ENCODE results near the gene LRPAP1. TPM values are rescaled to one million over a fixed set of nuclear protein-coding genes. Genes with fewer than 3 reads are reported as not detected.

The LRPAP1 gene
- total RNA-seq, 1 experiment from 2014 or later, result 126 TPM

DNA sequence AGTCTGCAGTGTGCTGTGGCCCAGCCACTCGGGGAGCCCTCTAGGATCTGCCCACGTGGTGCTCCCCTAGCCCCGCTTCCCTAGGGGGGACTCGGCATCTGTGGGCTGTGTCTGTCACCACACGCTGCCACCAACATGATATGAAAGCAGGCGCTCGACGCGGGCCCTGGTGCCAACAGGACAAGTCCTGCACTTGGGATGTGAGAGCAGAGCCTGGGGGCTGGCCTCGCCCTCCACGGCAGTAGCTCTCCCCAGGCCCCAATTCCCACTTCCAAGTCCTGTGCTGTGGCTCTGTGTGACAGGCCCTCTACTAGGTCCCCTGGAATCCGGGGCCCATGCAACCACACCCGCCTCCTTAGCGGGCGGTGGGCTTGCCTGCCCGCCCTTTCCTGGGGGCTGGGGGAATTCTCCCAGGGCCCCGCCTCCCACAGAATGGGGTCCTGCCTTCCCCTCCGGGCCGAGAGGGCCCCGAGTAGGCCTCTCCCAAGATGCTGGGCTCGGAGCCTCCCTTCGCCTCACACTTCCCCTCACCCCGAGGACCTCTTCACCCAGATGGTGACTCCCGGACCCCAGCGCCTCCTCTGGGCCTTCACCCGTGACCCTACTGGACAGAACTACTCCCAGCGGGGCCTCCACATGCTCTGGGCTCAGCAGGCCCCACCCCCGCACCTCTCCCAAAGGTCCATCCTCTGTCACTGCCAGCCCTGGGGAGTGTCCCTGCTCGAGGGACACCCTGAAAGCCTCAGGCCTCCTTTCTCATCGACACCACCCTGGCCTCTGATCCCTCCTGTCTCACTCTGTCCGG is 11.2 kb downstream of the LRPAP1 start:
- no peaks in the 10 kb centered on the region for H3K79me2 ChIP-seq (ENCODE audit: low read depth)
- H2AFZ ChIP-seq, result no peak overlapping the region
- H3K27ac ChIP-seq, result no peak overlapping the region
- no peaks in the 10 kb centered on the region for H3K4me1 ChIP-seq (replicated peaks; ENCODE audit: insufficient read depth)
- H3K4me2 ChIP-seq, result no peak overlapping the region
- ChIA-PET POLR2A (ENCODE audit: unreplicated experiment) (no interaction called here), CTCF (no interaction called here)
- no peak for DNase-seq
- intact Hi-C loops (cut with micrococcal nuclease; ENCODE audit: unreplicated experiment), result no loop called here
- no peaks in the 10 kb centered on the region for H3K27me3 ChIP-seq (ENCODE audit: insufficient read depth, low read depth)
- TF ChIP-seq EZH2 (IDR thresholded peaks at IDR 0.05; ENCODE audit: low read depth), result no peak
- TF ChIP-seq, protein P1, sequence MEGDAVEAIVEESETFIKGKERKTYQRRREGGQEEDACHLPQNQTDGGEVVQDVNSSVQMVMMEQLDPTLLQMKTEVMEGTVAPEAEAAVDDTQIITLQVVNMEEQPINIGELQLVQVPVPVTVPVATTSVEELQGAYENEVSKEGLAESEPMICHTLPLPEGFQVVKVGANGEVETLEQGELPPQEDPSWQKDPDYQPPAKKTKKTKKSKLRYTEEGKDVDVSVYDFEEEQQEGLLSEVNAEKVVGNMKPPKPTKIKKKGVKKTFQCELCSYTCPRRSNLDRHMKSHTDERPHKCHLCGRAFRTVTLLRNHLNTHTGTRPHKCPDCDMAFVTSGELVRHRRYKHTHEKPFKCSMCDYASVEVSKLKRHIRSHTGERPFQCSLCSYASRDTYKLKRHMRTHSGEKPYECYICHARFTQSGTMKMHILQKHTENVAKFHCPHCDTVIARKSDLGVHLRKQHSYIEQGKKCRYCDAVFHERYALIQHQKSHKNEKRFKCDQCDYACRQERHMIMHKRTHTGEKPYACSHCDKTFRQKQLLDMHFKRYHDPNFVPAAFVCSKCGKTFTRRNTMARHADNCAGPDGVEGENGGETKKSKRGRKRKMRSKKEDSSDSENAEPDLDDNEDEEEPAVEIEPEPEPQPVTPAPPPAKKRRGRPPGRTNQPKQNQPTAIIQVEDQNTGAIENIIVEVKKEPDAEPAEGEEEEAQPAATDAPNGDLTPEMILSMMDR (conservative IDR thresholded peaks at IDR 0.05), result no peak
- BruUV-seq (replicated peaks), result no TSS peak
- no peaks in the 10 kb centered on the region for H3K36me3 ChIP-seq (ENCODE audit: low read depth)
- H3F3A ChIP-seq (ENCODE audit: insufficient read depth, low read depth), result no peaks in the 10 kb centered on the region
- no peaks in the 10 kb centered on the region for H4K20me1 ChIP-seq (ENCODE audit: insufficient read depth)
- H3K9me2 ChIP-seq (ENCODE audit: insufficient read depth), result no peaks in the 10 kb centered on the region
- no peak overlapping the region for H3K4me3 ChIP-seq
- H3K9me3 ChIP-seq (ENCODE audit: insufficient read depth, low read depth), result no peaks in the 10 kb centered on the region

DNA sequence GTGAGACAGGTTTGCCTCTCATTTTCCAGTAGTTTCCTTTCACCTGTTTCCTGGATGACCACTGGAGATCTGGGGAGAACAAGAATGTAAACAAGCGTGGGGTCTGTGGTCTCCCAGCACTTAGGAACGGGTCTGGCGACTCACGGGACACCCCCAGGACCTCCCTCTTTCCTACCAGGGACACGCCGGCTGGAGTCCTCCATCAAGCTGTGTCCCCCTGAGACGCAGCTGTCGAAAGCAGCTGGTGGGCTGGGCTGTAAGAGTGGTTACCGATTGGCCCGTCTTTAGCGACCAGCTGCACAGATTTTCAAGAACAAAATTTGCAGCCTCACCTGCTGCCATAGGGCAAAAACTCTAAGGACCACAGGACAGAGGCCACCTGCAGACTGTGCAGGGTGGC is 11.9 kb downstream of the LRPAP1 start:
- Histone ChIP-seq H3F3A (ENCODE audit: insufficient read depth, low read depth) (no peaks in the 10 kb centered on the region), H2AFZ (no peak overlapping the region), H3K79me2 (ENCODE audit: low read depth) (no peaks in the 10 kb centered on the region), H3K27ac (no peak overlapping the region), H3K9me2 (ENCODE audit: insufficient read depth) (no peaks in the 10 kb centered on the region), H3K9me3 (ENCODE audit: insufficient read depth, low read depth) (no peaks in the 10 kb centered on the region), H3K27me3 (ENCODE audit: insufficient read depth, low read depth) (no peaks in the 10 kb centered on the region), H3K4me1 (replicated peaks; ENCODE audit: insufficient read depth) (no peaks in the 10 kb centered on the region), H4K20me1 (ENCODE audit: insufficient read depth) (no peaks in the 10 kb centered on the region), H3K4me3 (no peak overlapping the region), H3K36me3 (ENCODE audit: low read depth) (no peaks in the 10 kb centered on the region), H3K4me2 (no peak overlapping the region)
- no peak for DNase-seq
- BruUV-seq (replicated peaks), result no TSS peak
- intact Hi-C loops (cut with micrococcal nuclease; ENCODE audit: unreplicated experiment), result no loop called here
- CTCF ChIA-PET, result no interaction called here
- POLR2A ChIA-PET (ENCODE audit: unreplicated experiment), result no interaction called here
- TF ChIP-seq EZH2 (IDR thresholded peaks at IDR 0.05; ENCODE audit: low read depth), result no peak
- TF ChIP-seq, protein P1 (conservative IDR thresholded peaks at IDR 0.05), result no peak

DNA sequence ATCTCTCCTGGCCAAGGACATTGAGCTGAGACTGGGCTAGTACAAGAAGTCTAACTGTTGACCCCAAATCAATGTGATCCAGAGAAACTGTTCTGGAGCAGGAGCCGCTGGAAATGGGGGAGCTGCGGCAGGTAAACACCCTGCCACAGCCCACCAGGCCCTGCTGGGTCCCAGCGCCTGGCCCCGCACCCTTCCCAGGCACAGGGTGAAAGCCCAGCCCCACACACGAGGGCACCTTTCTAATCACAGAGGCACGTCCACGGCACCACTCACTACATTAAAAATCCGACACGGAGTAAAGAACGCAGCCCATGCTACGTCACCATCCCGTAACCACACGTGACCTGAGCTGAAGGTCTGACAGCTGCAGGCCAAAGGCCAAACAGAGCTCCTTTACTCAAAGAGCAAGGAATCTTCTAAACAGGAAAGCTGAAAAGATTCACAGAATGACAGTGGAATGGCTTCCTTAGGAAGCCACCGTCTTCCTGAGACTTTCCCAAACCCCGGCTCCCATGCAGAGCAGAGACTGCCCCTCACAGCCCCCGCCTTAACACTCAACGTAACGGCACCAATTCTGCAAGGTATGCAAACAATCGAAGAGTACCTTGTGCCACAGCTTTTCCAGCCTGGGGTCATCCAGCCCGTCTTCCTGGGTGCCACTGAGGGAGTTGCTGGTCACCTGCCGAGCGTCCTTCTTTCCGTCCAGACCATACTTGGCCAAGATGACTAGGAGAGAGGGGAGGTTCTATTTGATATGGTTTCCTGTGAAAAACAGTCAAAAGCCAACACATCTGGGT is 12.6 kb downstream of the LRPAP1 start:
- Histone ChIP-seq H3K9me2 (ENCODE audit: insufficient read depth) (no peaks in the 10 kb centered on the region), H3K27me3 (ENCODE audit: insufficient read depth, low read depth) (no peaks in the 10 kb centered on the region), H3K27ac (no peak overlapping the region), H2AFZ (no peak overlapping the region), H3F3A (ENCODE audit: insufficient read depth, low read depth) (no peaks in the 10 kb centered on the region), H3K36me3 (ENCODE audit: low read depth) (no peaks in the 10 kb centered on the region), H3K4me3 (no peak overlapping the region), H3K79me2 (ENCODE audit: low read depth) (no peaks in the 10 kb centered on the region), H3K4me1 (replicated peaks; ENCODE audit: insufficient read depth) (no peaks in the 10 kb centered on the region), H3K4me2 (no peak overlapping the region), H3K9me3 (ENCODE audit: insufficient read depth, low read depth) (no peaks in the 10 kb centered on the region), H4K20me1 (ENCODE audit: insufficient read depth) (no peaks in the 10 kb centered on the region)
- BruUV-seq (replicated peaks), result no TSS peak
- ChIA-PET POLR2A (ENCODE audit: unreplicated experiment) (no interaction called here), CTCF (no interaction called here)
- no peak for DNase-seq
- intact Hi-C loops (cut with micrococcal nuclease; ENCODE audit: unreplicated experiment), result no loop called here
- TF ChIP-seq EZH2 (IDR thresholded peaks at IDR 0.05; ENCODE audit: low read depth), result no peak
- TF ChIP-seq, protein P1 (conservative IDR thresholded peaks at IDR 0.05), result no peak

Measured in PC-9 (cell line).